Measurements from ENCODE around the gene ANKRD13A. TPM values are rescaled to one million over a fixed set of nuclear protein-coding genes. Genes with fewer than 3 reads are reported as not detected.

Gene ANKRD13A
- total RNA-seq, 1 donor from 2014 or later = 108 TPM

GRCh38 chr12:110035534-110036104 lies 36.4 kb downstream of the ANKRD13A start:
- Histone ChIP-seq H3K27me3 (no peaks in the 10 kb centered on the region), H3K36me3 (peaks cover 0 to 53% of the 10 kb centered on the region in 2 donors), H3K9me3 (no peaks in the 10 kb centered on the region), H3K27ac (no peak overlapping the region), H3K4me3 (no peak overlapping the region), H3K4me1 (no peaks in the 10 kb centered on the region)
- TF ChIP-seq CTCF (IDR thresholded peaks at IDR 0.05) = no peak
- no peak for TF ChIP-seq POLR2AphosphoS5 (IDR thresholded peaks at IDR 0.05; ENCODE audit: insufficient read depth in 1 of 2, low read depth in 1 of 2)
- TF ChIP-seq POLR2A (IDR thresholded peaks at IDR 0.05) = no peak
- DNase-seq (ENCODE audit: extremely low spot score in 2 of 2) = no peak
- intact Hi-C loops (cut with DNase I) = no loop called here

DNA sequence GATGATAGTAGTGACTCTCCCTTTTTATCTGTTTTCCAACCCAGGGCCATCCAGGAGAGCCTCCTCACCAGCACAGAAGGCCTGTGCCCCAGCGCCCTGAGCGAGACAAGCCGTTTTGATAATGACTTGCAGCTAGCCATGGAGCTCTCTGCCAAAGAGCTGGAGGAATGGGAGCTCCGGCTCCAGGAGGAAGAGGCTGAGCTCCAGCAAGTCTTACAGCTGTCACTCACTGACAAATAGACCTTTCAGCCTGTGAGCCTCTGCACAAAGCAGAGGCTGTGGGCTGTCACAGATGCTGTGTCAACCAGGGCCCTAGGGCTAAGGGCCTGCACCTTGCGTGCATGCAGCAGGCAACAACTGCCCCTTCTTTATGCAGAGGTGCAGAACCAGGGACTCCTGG lies 38.1 kb downstream of the ANKRD13A start:
- H3K4me1 ChIP-seq = no peaks in the 10 kb centered on the region
- H3K36me3 ChIP-seq = peaks cover 0 to 49% of the 10 kb centered on the region in 2 donors
- no peak overlapping the region for H3K4me3 ChIP-seq
- intact Hi-C loops (cut with DNase I) = no loop called here
- no peaks in the 10 kb centered on the region for H3K27me3 ChIP-seq
- DNase-seq (ENCODE audit: extremely low spot score in 2 of 2) = no peak
- no peak for TF ChIP-seq CTCF (IDR thresholded peaks at IDR 0.05)
- no peak for TF ChIP-seq POLR2A (IDR thresholded peaks at IDR 0.05)
- TF ChIP-seq POLR2AphosphoS5 (IDR thresholded peaks at IDR 0.05; ENCODE audit: insufficient read depth in 1 of 2, low read depth in 1 of 2) = no peak
- no peak overlapping the region for H3K27ac ChIP-seq
- H3K9me3 ChIP-seq = no peaks in the 10 kb centered on the region

- H3K36me3 ChIP-seq = peaks cover 0 to 43% of the 10 kb centered on the region in 2 donors
- no peak overlapping the region for H3K4me3 ChIP-seq
- DNase-seq (ENCODE audit: extremely low spot score in 2 of 2) = no peak
- H3K27me3 ChIP-seq = no peaks in the 10 kb centered on the region
- H3K4me1 ChIP-seq = no peaks in the 10 kb centered on the region
- H3K9me3 ChIP-seq = no peaks in the 10 kb centered on the region
- no peak for TF ChIP-seq CTCF (IDR thresholded peaks at IDR 0.05)
- TF ChIP-seq POLR2AphosphoS5 (IDR thresholded peaks at IDR 0.05; ENCODE audit: insufficient read depth in 1 of 2, low read depth in 1 of 2) = no peak
- TF ChIP-seq POLR2A (IDR thresholded peaks at IDR 0.05) = no peak
- H3K27ac ChIP-seq = no peak overlapping the region
- intact Hi-C loops (cut with DNase I) = no loop called here
Observed at GRCh38 chr12:110038741-110039084, 39.5 kb downstream of the ANKRD13A start.

- no peaks in the 10 kb centered on the region for H3K4me1 ChIP-seq
- no peaks in the 10 kb centered on the region for H3K9me3 ChIP-seq
- intact Hi-C loops (cut with DNase I) = no loop called here
- TF ChIP-seq POLR2AphosphoS5 (IDR thresholded peaks at IDR 0.05; ENCODE audit: insufficient read depth in 1 of 2, low read depth in 1 of 2) (no peak), POLR2A (IDR thresholded peaks at IDR 0.05) (no peak), CTCF (IDR thresholded peaks at IDR 0.05) (no peak)
- H3K36me3 ChIP-seq = peaks cover 0 to 38% of the 10 kb centered on the region in 2 donors
- DNase-seq (ENCODE audit: extremely low spot score in 2 of 2) = no peak
- no peak overlapping the region for H3K27ac ChIP-seq
- no peaks in the 10 kb centered on the region for H3K27me3 ChIP-seq
- H3K4me3 ChIP-seq = no peak overlapping the region
Observed at GRCh38 chr12:110039085-110039807, 40.0 kb downstream of the ANKRD13A start.

DNA sequence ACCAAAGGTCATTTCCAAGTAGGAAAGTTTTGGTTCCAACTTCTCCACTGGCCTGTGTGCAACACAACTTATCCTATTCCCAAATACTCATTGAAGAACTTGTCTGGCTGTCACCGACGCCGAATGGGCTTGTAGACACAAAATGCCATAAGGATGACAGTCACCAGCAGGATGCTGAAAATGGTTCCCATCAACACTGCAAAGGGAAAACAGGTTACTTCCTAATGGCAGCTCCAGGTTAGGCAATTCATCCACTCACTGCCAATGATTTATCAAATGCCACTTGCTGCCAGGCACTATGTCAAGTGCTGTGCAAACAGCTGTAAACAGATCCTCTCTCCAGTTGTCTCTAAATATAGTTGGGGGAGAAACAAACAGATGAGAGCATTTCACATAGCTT lies 43.0 kb downstream of the ANKRD13A start:
- Histone ChIP-seq H3K4me3 (no peak overlapping the region), H3K4me1 (peaks cover 12% of the 10 kb centered on the region), H3K36me3 (peaks cover 0 to 16% of the 10 kb centered on the region in 2 donors), H3K27ac (no peak overlapping the region), H3K9me3 (no peaks in the 10 kb centered on the region), H3K27me3 (no peaks in the 10 kb centered on the region)
- TF ChIP-seq CTCF (IDR thresholded peaks at IDR 0.05) (no peak), POLR2A (IDR thresholded peaks at IDR 0.05) (no peak), POLR2AphosphoS5 (IDR thresholded peaks at IDR 0.05; ENCODE audit: insufficient read depth in 1 of 2, low read depth in 1 of 2) (no peak)
- intact Hi-C loops (cut with DNase I) = no loop called here
- no peak for DNase-seq (ENCODE audit: extremely low spot score in 2 of 2)

Measured in vagina (tissue), 2 donors.